DOHH2 (cell line): ENCODE results near the gene RAB10.
A peak's percentile ranks its signal among the peaks of the same experiment; 100 is the strongest.

Experiments used
- H3F3A ChIP-seq: fragments of 200-600 bp; sonication (generic), shearing (Covaris generic); 2 replicates; pipeline ENCODE4 v1.6.0; 2016; ENCODE audit warnings: antibody characterized with exemption, mild to moderate bottlenecking; ENCODE audit not compliant: control insufficient read depth, insufficient read depth
- H3K27ac ChIP-seq: fragments of 200-600 bp; sonication (generic); 2 replicates; pipeline ENCODE4 v1.5.1; 2014; ENCODE audit warnings: low read depth, mild to moderate bottlenecking, low read length, moderate library complexity
- H3K27me3 ChIP-seq: fragments of 200-600 bp; sonication (generic); 2 replicates; pipeline ENCODE4 v1.6.1; 2014; ENCODE audit warnings: mild to moderate bottlenecking, low read length, mixed read lengths; ENCODE audit not compliant: control insufficient read depth
- H3K36me3 ChIP-seq: fragments of 200-600 bp; sonication (generic); 2 replicates; pipeline ENCODE4 v1.6.1; 2014; ENCODE audit warnings: mild to moderate bottlenecking, low read length, moderate library complexity, mixed read lengths; ENCODE audit not compliant: control insufficient read depth
- H3K4me1 ChIP-seq: fragments of 200-600 bp; sonication (generic); 2 replicates; pipeline ENCODE4 v1.6.1; 2014; ENCODE audit warnings: mild to moderate bottlenecking, low read length, mixed read lengths; ENCODE audit not compliant: control insufficient read depth
- H3K4me2 ChIP-seq: fragments of 200-600 bp; sonication (generic); 2 replicates; pipeline ENCODE4 v1.6.0; 2014; ENCODE audit warnings: mild to moderate bottlenecking, low read length, moderate library complexity
- H3K4me3 ChIP-seq: fragments of 200-600 bp; sonication (generic); 2 replicates; pipeline ENCODE4 v1.5.1; 2014; ENCODE audit warnings: mild to moderate bottlenecking, low read length, mixed read lengths
- H3K79me2 ChIP-seq: fragments of 200-600 bp; sonication (generic); 2 replicates; pipeline ENCODE4 v1.6.1; 2014; ENCODE audit warnings: mild to moderate bottlenecking, low read length, mixed read lengths; ENCODE audit not compliant: control insufficient read depth
- H3K9me2 ChIP-seq: fragments of 200-600 bp; sonication (generic); replicated peaks from 2 replicates; pipeline ENCODE4 v1.6.1; 2014; ENCODE audit warnings: mild to moderate bottlenecking, low read length, mixed read lengths; ENCODE audit not compliant: control insufficient read depth
- H3K9me3 ChIP-seq: fragments of 200-600 bp; sonication (generic); 2 replicates; pipeline ENCODE4 v1.6.1; 2014; ENCODE audit warnings: antibody characterized with exemption, low read length, mixed read lengths; ENCODE audit not compliant: control insufficient read depth, insufficient read depth
- H4K20me1 ChIP-seq: fragments of 200-600 bp; sonication (generic); 2 replicates; pipeline ENCODE4 v1.6.0; 2014; ENCODE audit warnings: low read depth, mild to moderate bottlenecking, antibody characterized with exemption, low read length, moderate library complexity; ENCODE audit not compliant: control insufficient read depth, insufficient read depth
- EZH2phosphoT487 ChIP-seq: fragments of 200-600 bp; sonication (generic); IDR thresholded peaks from 2 replicates; pipeline ENCODE4 v1.6.1; 2017; ENCODE audit warnings: borderline replicate concordance, mild to moderate bottlenecking, antibody characterized with exemption, low read length, moderate library complexity, mixed read lengths
- TF ChIP-seq, protein P1 (sequence below): fragments of 200-600 bp; sonication (generic); IDR thresholded peaks from one replicate; pipeline ENCODE4 v1.5.1; 2014; ENCODE audit warnings: antibody characterized with exemption, mild to moderate bottlenecking, low read depth, low read length; ENCODE audit not compliant: poor library complexity, severe bottlenecking

Gene RAB10

DNA sequence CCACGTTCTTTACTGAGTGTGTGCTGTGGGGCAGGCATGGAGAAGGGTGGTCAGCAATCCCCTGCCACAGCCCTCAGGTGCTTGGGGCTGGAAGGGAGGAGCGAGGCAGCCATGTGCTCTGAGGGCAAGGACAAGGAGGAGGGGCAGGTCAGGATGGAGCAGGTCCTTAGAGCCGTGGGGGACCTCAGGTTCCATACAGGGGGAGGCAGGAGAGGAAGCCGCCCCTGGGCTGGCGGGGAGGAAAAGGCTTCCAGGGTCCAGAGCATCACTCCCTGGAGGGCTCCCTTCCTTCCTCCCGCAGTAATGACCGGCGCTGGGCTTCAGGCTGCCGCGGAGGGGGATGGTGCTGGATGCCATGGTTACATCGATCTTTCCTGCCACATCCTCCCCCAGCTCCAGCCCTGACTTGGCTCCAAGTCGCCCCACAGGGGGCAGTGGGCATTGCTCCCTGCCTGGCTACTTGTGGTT, 145.6 kb downstream of the RAB10 start:
- peak overlapping the region; percentile 64 for H3K4me2 ChIP-seq

DNA sequence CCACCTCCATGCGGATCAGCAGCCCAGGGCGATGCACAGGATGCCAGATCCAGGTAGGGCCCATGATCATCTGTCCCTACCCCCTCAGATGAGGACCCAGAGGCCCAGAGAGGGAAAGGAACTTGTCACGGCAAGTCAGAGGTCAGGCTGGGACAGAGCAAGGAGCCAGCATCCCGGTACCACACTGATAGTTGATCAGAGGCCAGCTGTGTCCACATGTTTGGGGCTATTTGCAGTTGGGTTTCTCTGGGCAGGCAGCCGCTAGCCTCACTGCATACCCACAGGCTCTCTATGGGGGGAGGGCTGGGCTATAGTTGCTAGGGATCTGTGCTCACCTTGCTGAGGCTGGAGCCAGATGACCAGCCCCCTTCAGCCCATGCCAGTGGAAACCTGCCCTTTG, 148.6 kb downstream of the RAB10 start:
- no peaks in the 10 kb centered on the region for H3K9me3 ChIP-seq
- H3K9me2 ChIP-seq, result no peaks in the 10 kb centered on the region
- no peak overlapping the region for H3K27ac ChIP-seq
- TF ChIP-seq, protein P1, sequence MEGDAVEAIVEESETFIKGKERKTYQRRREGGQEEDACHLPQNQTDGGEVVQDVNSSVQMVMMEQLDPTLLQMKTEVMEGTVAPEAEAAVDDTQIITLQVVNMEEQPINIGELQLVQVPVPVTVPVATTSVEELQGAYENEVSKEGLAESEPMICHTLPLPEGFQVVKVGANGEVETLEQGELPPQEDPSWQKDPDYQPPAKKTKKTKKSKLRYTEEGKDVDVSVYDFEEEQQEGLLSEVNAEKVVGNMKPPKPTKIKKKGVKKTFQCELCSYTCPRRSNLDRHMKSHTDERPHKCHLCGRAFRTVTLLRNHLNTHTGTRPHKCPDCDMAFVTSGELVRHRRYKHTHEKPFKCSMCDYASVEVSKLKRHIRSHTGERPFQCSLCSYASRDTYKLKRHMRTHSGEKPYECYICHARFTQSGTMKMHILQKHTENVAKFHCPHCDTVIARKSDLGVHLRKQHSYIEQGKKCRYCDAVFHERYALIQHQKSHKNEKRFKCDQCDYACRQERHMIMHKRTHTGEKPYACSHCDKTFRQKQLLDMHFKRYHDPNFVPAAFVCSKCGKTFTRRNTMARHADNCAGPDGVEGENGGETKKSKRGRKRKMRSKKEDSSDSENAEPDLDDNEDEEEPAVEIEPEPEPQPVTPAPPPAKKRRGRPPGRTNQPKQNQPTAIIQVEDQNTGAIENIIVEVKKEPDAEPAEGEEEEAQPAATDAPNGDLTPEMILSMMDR, result no peak
- no peaks in the 10 kb centered on the region for H3F3A ChIP-seq
- no peak overlapping the region for H3K4me2 ChIP-seq
- H3K4me3 ChIP-seq, result no peak overlapping the region
- no peaks in the 10 kb centered on the region for H3K79me2 ChIP-seq
- H3K36me3 ChIP-seq, result no peaks in the 10 kb centered on the region
- H4K20me1 ChIP-seq, result no peaks in the 10 kb centered on the region
- H3K4me1 ChIP-seq, result peaks cover 11% of the 10 kb centered on the region
- H3K27me3 ChIP-seq, result peaks cover 16% of the 10 kb centered on the region

More for the DNA sequence above, 145.6 kb downstream of the RAB10 start:
- Histone ChIP-seq H3K4me1 (peaks cover 8% of the 10 kb centered on the region), H4K20me1 (no peaks in the 10 kb centered on the region), H3K4me3 (peak overlapping the region; percentile 62), H3K27me3 (peaks cover 18% of the 10 kb centered on the region), H3K79me2 (no peaks in the 10 kb centered on the region), H3K36me3 (no peaks in the 10 kb centered on the region), H3K9me3 (no peaks in the 10 kb centered on the region), H3K9me2 (no peaks in the 10 kb centered on the region), H3F3A (no peaks in the 10 kb centered on the region), H3K27ac (no peak overlapping the region)
- TF ChIP-seq EZH2phosphoT487, result no peak
- TF ChIP-seq, protein P1, result no peak

DNA sequence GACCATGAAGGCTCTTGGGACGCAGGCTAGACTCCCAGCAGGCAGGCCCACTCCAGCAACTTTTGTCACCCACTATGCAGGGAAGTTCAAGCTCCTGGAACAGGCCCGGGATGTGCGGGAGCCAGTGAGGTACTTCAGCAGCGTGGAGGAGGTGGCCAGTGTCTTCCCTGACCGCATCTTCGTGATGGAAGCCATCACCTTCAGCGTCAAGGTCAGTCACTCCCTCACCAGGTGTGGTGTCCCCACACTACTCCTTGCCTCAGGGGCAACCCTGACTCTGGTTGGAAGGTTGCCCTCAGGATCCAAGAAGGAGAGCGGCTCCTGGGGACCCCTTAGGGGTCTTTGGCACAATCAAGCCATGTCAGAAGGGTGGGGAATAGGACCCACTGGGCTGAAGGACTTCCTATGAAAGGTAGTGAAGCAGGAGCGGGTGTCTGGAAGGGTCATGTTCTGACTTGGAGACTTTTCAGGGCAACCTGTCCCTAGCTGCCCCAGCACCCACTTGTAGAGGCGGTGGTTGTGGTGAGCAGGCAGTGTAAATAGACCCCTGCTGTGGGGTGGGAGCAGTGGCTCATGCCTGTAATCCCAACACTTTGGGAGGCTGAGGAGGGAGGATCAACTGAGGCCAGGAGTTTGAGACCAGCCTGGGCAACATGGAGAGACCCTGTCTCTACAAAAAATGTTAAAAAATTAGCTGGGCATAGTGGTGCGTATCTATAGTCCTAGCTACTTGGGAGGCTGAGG, 149.2 kb downstream of the RAB10 start:
- H3K4me3 ChIP-seq, result no peak overlapping the region
- H3K27me3 ChIP-seq, result peaks cover 15% of the 10 kb centered on the region
- no peaks in the 10 kb centered on the region for H4K20me1 ChIP-seq
- no peaks in the 10 kb centered on the region for H3K79me2 ChIP-seq
- no peak overlapping the region for H3K27ac ChIP-seq
- no peaks in the 10 kb centered on the region for H3K9me3 ChIP-seq
- TF ChIP-seq, protein P1, result no peak
- no peak for TF ChIP-seq EZH2phosphoT487
- no peaks in the 10 kb centered on the region for H3K36me3 ChIP-seq
- no peak overlapping the region for H3K4me2 ChIP-seq
- H3K9me2 ChIP-seq, result no peaks in the 10 kb centered on the region
- no peaks in the 10 kb centered on the region for H3F3A ChIP-seq
- peaks cover 11% of the 10 kb centered on the region for H3K4me1 ChIP-seq
